ENCODE data around the gene RPH3AL. TPM values are rescaled to one million over a fixed set of nuclear protein-coding genes. Genes with fewer than 3 reads are reported as not detected.
A peak's percentile ranks its signal among the peaks of the same experiment; 100 is the strongest.
"Not testable (repeated sequence)": the region's sequence is repeated elsewhere in the genome, so short reads cannot be mapped to it uniquely, and the experiment has no call there.

The RPH3AL gene
- total RNA-seq, 1 donor from 2014 or later: 31.5 TPM

GRCh38 chr17:283911-284675 is 68.5 kb downstream of the RPH3AL start:
- DNase-seq (ENCODE audit: low spot score): no peak

GRCh38 chr17:282912-283882 is 69.4 kb downstream of the RPH3AL start:
- DNase-seq (ENCODE audit: low spot score): no peak

GRCh38 chr17:282000-282911 is 70.4 kb downstream of the RPH3AL start:
- DNase-seq (ENCODE audit: low spot score): peak; percentile 86

- peak; percentile 62 for DNase-seq (ENCODE audit: low spot score)
Observed at GRCh38 chr17:281365-281999, 71.1 kb downstream of the RPH3AL start.

- peak; percentile 67 for DNase-seq (ENCODE audit: low spot score)
Observed at GRCh38 chr17:280901-281300, 71.7 kb downstream of the RPH3AL start.

- peak; percentile 59 for DNase-seq (ENCODE audit: low spot score)
Observed at GRCh38 chr17:280216-280615, 72.4 kb downstream of the RPH3AL start.

- peak; percentile 20 for DNase-seq (ENCODE audit: low spot score)
Observed at GRCh38 chr17:279776-280175, 72.8 kb downstream of the RPH3AL start.

GRCh38 chr17:279331-279730 is 73.3 kb downstream of the RPH3AL start:
- no peak for DNase-seq (ENCODE audit: low spot score)

- peak; percentile 59 for DNase-seq (ENCODE audit: low spot score)
Observed at GRCh38 chr17:278676-279059, 73.9 kb downstream of the RPH3AL start.

- DNase-seq (ENCODE audit: low spot score): peak; percentile 28
Observed at GRCh38 chr17:278055-278675, 74.4 kb downstream of the RPH3AL start.

GRCh38 chr17:274902-275301 is 77.7 kb downstream of the RPH3AL start:
- DNase-seq (ENCODE audit: low spot score): no peak

GRCh38 chr17:273981-274832 is 78.4 kb downstream of the RPH3AL start:
- DNase-seq (ENCODE audit: low spot score): peak; percentile 79

- peak; percentile 3 for DNase-seq (ENCODE audit: low spot score)
Observed at GRCh38 chr17:272856-273255, 79.8 kb downstream of the RPH3AL start.

GRCh38 chr17:271928-272623 is 80.5 kb downstream of the RPH3AL start:
- DNase-seq (ENCODE audit: low spot score): not testable (repeated sequence)

GRCh38 chr17:269616-270514 is 82.7 kb downstream of the RPH3AL start:
- DNase-seq (ENCODE audit: low spot score): peak; percentile 83

- peak; percentile 88 for DNase-seq (ENCODE audit: low spot score)
Observed at GRCh38 chr17:266701-267667, 85.6 kb downstream of the RPH3AL start.
